PC-3 (cell line): ENCODE results near the gene FBLN5. TPM values are rescaled to one million over a fixed set of nuclear protein-coding genes. Genes with fewer than 3 reads are reported as not detected.

Source experiments
- ATAC-seq: fragments of 200-7000 bp; cut with Tn5 transposase; 2 replicates; pipeline ENCODE4 v1.9.1; 2020; ENCODE audit warnings: mild to moderate bottlenecking, moderate library complexity
- BruUV-seq: library from RNA; stranded (reverse); fragments of 400-500 nt; replicated peaks from 2 replicates; lab custom pipeline; 2021; lab: Mats Ljungman, UMichigan
- CTCF ChIA-PET: fragments of 300-600 bp; sonication (Branson Sonifier 250); formaldehyde crosslinking; loops from one replicate; lab custom pipeline; 2022; ENCODE audit warnings: antibody characterized with exemption; lab: Charles Lee
- POLR2A ChIA-PET: fragments of 300-600 bp; sonication (Branson Sonifier 250); formaldehyde crosslinking; loops from one replicate; lab custom pipeline; 2022; ENCODE audit warnings: antibody characterized with exemption; ENCODE audit not compliant: unreplicated experiment; lab: Charles Lee
- DNase-seq: peaks from one replicate; pipeline ENCODE4 v3.0.0-alpha.2; 2015
- H2AFZ ChIP-seq: fragments of 300-600 bp; sonication (generic); 2 replicates; pipeline ENCODE4 v1.6.0; 2016; ENCODE audit warnings: antibody characterized with exemption, low read length
- H3F3A ChIP-seq: fragments of 300-600 bp; sonication (generic); one replicate; pipeline ENCODE4 v1.6.0; 2017; ENCODE audit warnings: antibody characterized with exemption, low read length, control low read depth, mild to moderate bottlenecking; ENCODE audit not compliant: unreplicated experiment
- H3K27ac ChIP-seq: fragments of 300-600 bp; sonication (generic); 2 replicates; pipeline ENCODE4 v1.5.1; 2016; ENCODE audit warnings: mild to moderate bottlenecking, low read length
- H3K27me3 ChIP-seq: fragments of 300-600 bp; sonication (generic); 2 replicates; pipeline ENCODE4 v1.6.1; 2016; ENCODE audit warnings: low read length, mixed read lengths
- H3K36me3 ChIP-seq: fragments of 300-600 bp; sonication (generic); 2 replicates; pipeline ENCODE4 v1.6.1; 2016; ENCODE audit warnings: low read depth, mixed run types, low read length, mixed read lengths
- H3K4me1 ChIP-seq: fragments of 300-600 bp; sonication (generic); 2 replicates; pipeline ENCODE4 v1.5.1; 2016; ENCODE audit warnings: low read length; ENCODE audit not compliant: insufficient read depth
- H3K4me2 ChIP-seq: fragments of 300-600 bp; sonication (generic); 2 replicates; pipeline ENCODE4 v1.6.0; 2016; ENCODE audit warnings: low read length
- H3K4me3 ChIP-seq: fragments of 300-600 bp; sonication (generic); 2 replicates; pipeline ENCODE4 v1.5.1; 2016; ENCODE audit warnings: mild to moderate bottlenecking, low read length, mixed read lengths
- H3K79me2 ChIP-seq: fragments of 300-600 bp; sonication (generic); 2 replicates; pipeline ENCODE4 v1.6.1; 2017; ENCODE audit warnings: low read length, mixed read lengths
- H3K9ac ChIP-seq: fragments of 300-600 bp; sonication (generic); 2 replicates; pipeline ENCODE4 v1.6.0; 2016; ENCODE audit warnings: mild to moderate bottlenecking, low read length
- H3K9me2 ChIP-seq: fragments of 300-600 bp; sonication (generic); replicated peaks from 2 replicates; pipeline ENCODE4 v1.6.1; 2016; ENCODE audit warnings: mixed run types, low read length, mixed read lengths
- H3K9me3 ChIP-seq: fragments of 300-600 bp; sonication (generic); 2 replicates; pipeline ENCODE4 v1.6.1; 2016; ENCODE audit warnings: low read length, mixed read lengths
- H4K20me1 ChIP-seq: fragments of 300-600 bp; sonication (generic); 2 replicates; pipeline ENCODE4 v1.6.1; 2016; ENCODE audit warnings: low read length, mixed read lengths
- EZH2 ChIP-seq: fragments of 300-600 bp; sonication (generic); IDR thresholded peaks from one replicate; pipeline ENCODE4 v1.6.1; 2017; ENCODE audit warnings: antibody characterized with exemption, mild to moderate bottlenecking, low read length; ENCODE audit not compliant: unreplicated experiment
- EZH2phosphoT487 ChIP-seq: fragments of 300-600 bp; sonication (generic); IDR thresholded peaks from 2 replicates; pipeline ENCODE4 v1.6.1; 2018; ENCODE audit warnings: mild to moderate bottlenecking, antibody characterized with exemption, low read length, borderline replicate concordance
- intact Hi-C: fragments of 100-400 bp; cut with micrococcal nuclease; formaldehyde crosslinking; loops from 2 replicates; pipeline ENCODE4 v1.9.0; 2023
- total RNA-seq: library from RNA; depleted of rRNA; stranded (reverse); fragments of >200 nt; gene quantifications from 2 replicates; pipeline ENCODE4 v1.2.3, GENCODE V29; 2014
- TF ChIP-seq, protein P1 (sequence below): fragments of 300-600 bp; sonication (generic); conservative IDR thresholded peaks from 2 replicates; pipeline ENCODE4 v1.5.1; 2017; ENCODE audit warnings: antibody characterized with exemption, low read depth, mild to moderate bottlenecking, low read length

The FBLN5 gene
- total RNA-seq, 1 experiment from 2014 or later = 0.58 TPM

DNA sequence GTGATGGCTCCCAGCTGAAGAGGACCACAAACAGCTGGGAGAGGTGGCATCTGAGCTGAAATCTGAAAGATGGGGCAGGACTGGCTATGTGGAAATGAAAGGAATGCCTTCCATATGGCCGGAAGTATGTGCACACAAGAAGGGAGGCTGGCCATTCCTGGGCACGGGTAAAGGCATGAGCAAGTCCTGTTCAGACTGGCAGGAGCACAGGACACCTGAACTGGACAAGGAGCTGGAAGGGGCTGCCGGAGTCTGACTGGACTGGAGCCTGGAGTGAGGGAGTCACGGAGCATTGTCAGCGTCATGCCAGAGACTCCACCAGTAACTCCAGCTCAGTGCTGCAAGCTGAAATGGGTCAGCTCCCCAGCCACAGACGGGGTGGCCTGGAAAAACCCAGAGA is 68.3 kb downstream of the FBLN5 start:
- no TSS peak for BruUV-seq
- Histone ChIP-seq H3K4me1 (peaks cover 5% of the 10 kb centered on the region), H3K9me3 (no peaks in the 10 kb centered on the region), H3K9ac (no peak overlapping the region), H3K79me2 (no peaks in the 10 kb centered on the region), H3K27me3 (0 out of 2 replicates have a peak, but pooled peaks cover 7% of the 10 kb centered on the region), H3F3A (no peaks in the 10 kb centered on the region), H3K9me2 (no peaks in the 10 kb centered on the region), H2AFZ (no peak overlapping the region), H3K4me2 (no peak overlapping the region), H3K4me3 (no peak overlapping the region), H4K20me1 (no peaks in the 10 kb centered on the region), H3K36me3 (no peaks in the 10 kb centered on the region), H3K27ac (no peak overlapping the region)
- CTCF ChIA-PET = no interaction called here
- TF ChIP-seq EZH2phosphoT487 = no peak
- TF ChIP-seq, protein P1, sequence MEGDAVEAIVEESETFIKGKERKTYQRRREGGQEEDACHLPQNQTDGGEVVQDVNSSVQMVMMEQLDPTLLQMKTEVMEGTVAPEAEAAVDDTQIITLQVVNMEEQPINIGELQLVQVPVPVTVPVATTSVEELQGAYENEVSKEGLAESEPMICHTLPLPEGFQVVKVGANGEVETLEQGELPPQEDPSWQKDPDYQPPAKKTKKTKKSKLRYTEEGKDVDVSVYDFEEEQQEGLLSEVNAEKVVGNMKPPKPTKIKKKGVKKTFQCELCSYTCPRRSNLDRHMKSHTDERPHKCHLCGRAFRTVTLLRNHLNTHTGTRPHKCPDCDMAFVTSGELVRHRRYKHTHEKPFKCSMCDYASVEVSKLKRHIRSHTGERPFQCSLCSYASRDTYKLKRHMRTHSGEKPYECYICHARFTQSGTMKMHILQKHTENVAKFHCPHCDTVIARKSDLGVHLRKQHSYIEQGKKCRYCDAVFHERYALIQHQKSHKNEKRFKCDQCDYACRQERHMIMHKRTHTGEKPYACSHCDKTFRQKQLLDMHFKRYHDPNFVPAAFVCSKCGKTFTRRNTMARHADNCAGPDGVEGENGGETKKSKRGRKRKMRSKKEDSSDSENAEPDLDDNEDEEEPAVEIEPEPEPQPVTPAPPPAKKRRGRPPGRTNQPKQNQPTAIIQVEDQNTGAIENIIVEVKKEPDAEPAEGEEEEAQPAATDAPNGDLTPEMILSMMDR = no peak
- POLR2A ChIA-PET = no interaction called here
- ATAC-seq (no peak), DNase-seq (no peak)
- intact Hi-C loops = no loop called here

- no peaks in the 10 kb centered on the region for H3K79me2 ChIP-seq
- intact Hi-C loops = no loop called here
- no peaks in the 10 kb centered on the region for H3K36me3 ChIP-seq
- no peak overlapping the region for H3K4me2 ChIP-seq
- no peaks in the 10 kb centered on the region for H3F3A ChIP-seq
- no peak overlapping the region for H3K27ac ChIP-seq
- BruUV-seq = no TSS peak
- no peak for ATAC-seq
- H3K27me3 ChIP-seq = 0 out of 2 replicates have a peak, but pooled peaks cover 7% of the 10 kb centered on the region
- peaks cover 11% of the 10 kb centered on the region for H3K4me1 ChIP-seq
- no peaks in the 10 kb centered on the region for H3K9me2 ChIP-seq
- ChIA-PET CTCF (no interaction called here), POLR2A (no interaction called here)
- no peak overlapping the region for H3K9ac ChIP-seq
- no peak for DNase-seq
- no peaks in the 10 kb centered on the region for H4K20me1 ChIP-seq
- no peaks in the 10 kb centered on the region for H3K9me3 ChIP-seq
- TF ChIP-seq EZH2phosphoT487 (no peak), EZH2 (no peak)
- TF ChIP-seq, protein P1 = no peak
- H2AFZ ChIP-seq = no peak overlapping the region
- no peak overlapping the region for H3K4me3 ChIP-seq
Observed at GRCh38 chr14:91878274-91878673, 69.2 kb downstream of the FBLN5 start.

- 0 out of 2 replicates have a peak, but pooled peaks cover 7% of the 10 kb centered on the region for H3K27me3 ChIP-seq
- no peak for DNase-seq
- H3K9ac ChIP-seq = no peak overlapping the region
- intact Hi-C loops = no loop called here
- no peak overlapping the region for H3K4me2 ChIP-seq
- ChIA-PET POLR2A (no interaction called here), CTCF (no interaction called here)
- no peak overlapping the region for H3K27ac ChIP-seq
- H3K9me3 ChIP-seq = no peaks in the 10 kb centered on the region
- no peak overlapping the region for H3K4me3 ChIP-seq
- H3K9me2 ChIP-seq = no peaks in the 10 kb centered on the region
- BruUV-seq = no TSS peak
- H2AFZ ChIP-seq = no peak overlapping the region
- H4K20me1 ChIP-seq = no peaks in the 10 kb centered on the region
- no peaks in the 10 kb centered on the region for H3K36me3 ChIP-seq
- H3K79me2 ChIP-seq = no peaks in the 10 kb centered on the region
- H3K4me1 ChIP-seq = peaks cover 19% of the 10 kb centered on the region
- H3F3A ChIP-seq = no peaks in the 10 kb centered on the region
- TF ChIP-seq, protein P1 = no peak
- TF ChIP-seq EZH2phosphoT487 = no peak
- no peak for TF ChIP-seq EZH2
- ATAC-seq = no peak
Observed at GRCh38 chr14:91877376-91877915, 70.0 kb downstream of the FBLN5 start.
